GM23248 (cell line): ENCODE results near the gene ERMP1. TPM values are rescaled to one million over a fixed set of nuclear protein-coding genes. Genes with fewer than 3 reads are reported as not detected.

Source experiments
- DNase-seq: peaks from one replicate; pipeline ENCODE4 v3.0.0-alpha.2; 2015
- H2AFZ ChIP-seq: fragments of 200-600 bp; sonication (generic); 2 replicates; pipeline ENCODE4 v1.6.1; 2016; ENCODE audit warnings: antibody characterized with exemption
- H3F3A ChIP-seq: fragments of 200-600 bp; sonication (generic); 2 replicates; pipeline ENCODE4 v1.6.1; 2016; ENCODE audit warnings: mild to moderate bottlenecking, antibody characterized with exemption, mixed run types; ENCODE audit not compliant: insufficient read depth
- H3K27ac ChIP-seq: fragments of 200-600 bp; sonication (generic); 2 replicates; pipeline ENCODE4 v1.5.1; 2016; ENCODE audit warnings: mild to moderate bottlenecking
- H3K27me3 ChIP-seq: fragments of 200-600 bp; sonication (generic); replicated peaks from 2 replicates; pipeline ENCODE4 v1.6.1; 2016; ENCODE audit warnings: mild to moderate bottlenecking; ENCODE audit not compliant: insufficient read depth
- H3K36me3 ChIP-seq: fragments of 200-600 bp; sonication (generic); 2 replicates; pipeline ENCODE4 v1.6.1; 2016; ENCODE audit warnings: low read depth, mild to moderate bottlenecking
- H3K4me1 ChIP-seq: fragments of 200-600 bp; sonication (generic); 2 replicates; pipeline ENCODE4 v1.6.1; 2016; ENCODE audit warnings: mild to moderate bottlenecking; ENCODE audit not compliant: insufficient read depth
- H3K4me2 ChIP-seq: fragments of 200-600 bp; sonication (generic); one replicate; pipeline ENCODE4 v1.6.1; 2016; ENCODE audit warnings: mild to moderate bottlenecking; ENCODE audit not compliant: unreplicated experiment
- H3K4me3 ChIP-seq: fragments of 200-600 bp; sonication (generic); 2 replicates; pipeline ENCODE4 v1.5.1; 2016; ENCODE audit warnings: mild to moderate bottlenecking
- H3K79me2 ChIP-seq: fragments of 200-600 bp; sonication (generic); 2 replicates; pipeline ENCODE4 v1.6.1; 2016; ENCODE audit warnings: mild to moderate bottlenecking; ENCODE audit not compliant: insufficient read depth
- H3K9ac ChIP-seq: fragments of 200-600 bp; sonication (generic); 2 replicates; pipeline ENCODE4 v1.6.1; 2016; ENCODE audit warnings: mild to moderate bottlenecking
- H3K9me2 ChIP-seq: fragments of 200-600 bp; sonication (generic); 2 replicates; pipeline ENCODE4 v1.6.1; 2016; ENCODE audit warnings: mixed run types, mild to moderate bottlenecking, moderate library complexity; ENCODE audit not compliant: insufficient read depth
- H3K9me3 ChIP-seq: fragments of 200-600 bp; sonication (generic); one replicate; pipeline ENCODE4 v1.6.1; 2017; ENCODE audit warnings: low read depth
- H4K20me1 ChIP-seq: fragments of 200-600 bp; sonication (generic); 2 replicates; pipeline ENCODE4 v1.6.0; 2016; ENCODE audit not compliant: insufficient read depth
- EZH2 ChIP-seq: fragments of 200-600 bp; sonication (generic); IDR thresholded peaks from 2 replicates; pipeline ENCODE4 v1.6.1; 2018; ENCODE audit warnings: antibody characterized with exemption, mild to moderate bottlenecking; ENCODE audit not compliant: insufficient read depth, poor library complexity, severe bottlenecking
- EZH2phosphoT487 ChIP-seq: fragments of 200-600 bp; sonication (generic); IDR thresholded peaks from 2 replicates; pipeline ENCODE4 v1.6.1; 2018; ENCODE audit warnings: antibody characterized with exemption, moderate library complexity, mild to moderate bottlenecking, low read depth; ENCODE audit not compliant: insufficient read depth
- WGBS, 2 experiments: methylation state at CpG; one replicate each; pipeline ENCODE4 v1.1.6; 2015 to 2017; ENCODE audit warnings: low lambda C conversion rate in 2 of 2, low coverage in 1 of 2; ENCODE audit errors: missing lambda C conversion rate in 2 of 2; 5-methylcytosine and 5-hydroxymethylcytosine counted together
- in situ Hi-C: fragments of 300-500 bp; cut with MboI; formaldehyde crosslinking; loops from 2 replicates; pipeline ENCODE4 v1.15.0; 2020
- polyA plus RNA-seq: library from polyadenylated mRNA; unstranded; fragments of >200 nt; fragmentation: Nextera tagmentation; extraction: Ambion mirVana; gene quantifications from 2 replicates; pipeline ENCODE4 v1.2.1, GENCODE V29; 2016
- total RNA-seq: library from RNA; depleted of rRNA; stranded (reverse); fragments of >200 nt; shearing (Covaris generic); gene quantifications from 2 replicates; pipeline ENCODE4 v1.2.3, GENCODE V29; 2014

Gene ERMP1
- total and polyA plus RNA-seq, 2 experiments from 2014 or later = 2.6 to 8.4 TPM

GRCh38 chr9:5868235-5868634 is 35.3 kb upstream of the ERMP1 start:
- in situ Hi-C loops = no loop called here
- Histone ChIP-seq H4K20me1 (no peaks in the 10 kb centered on the region), H3K36me3 (no peaks in the 10 kb centered on the region), H3K4me1 (no peaks in the 10 kb centered on the region), H3K27me3 (no peaks in the 10 kb centered on the region), H3K4me3 (no peak overlapping the region), H3K79me2 (no peaks in the 10 kb centered on the region), H3K9me2 (no peaks in the 10 kb centered on the region), H2AFZ (no peak overlapping the region), H3F3A (no peaks in the 10 kb centered on the region), H3K27ac (no peak overlapping the region), H3K9ac (no peak overlapping the region), H3K4me2 (no peak overlapping the region), H3K9me3 (no peaks in the 10 kb centered on the region)
- TF ChIP-seq EZH2phosphoT487 (no peak), EZH2 (no peak)
- whole genome bisulfite sequencing, 2 experiments = 63 to 70% methylated on average over 9 of the region's 9 CpGs
- no peak for DNase-seq

GRCh38 chr9:5866685-5867084 is 33.8 kb upstream of the ERMP1 start:
- Histone ChIP-seq H3K9me2 (no peaks in the 10 kb centered on the region), H3K27me3 (no peaks in the 10 kb centered on the region), H3F3A (no peaks in the 10 kb centered on the region), H3K4me2 (no peak overlapping the region), H3K9me3 (no peaks in the 10 kb centered on the region), H3K36me3 (no peaks in the 10 kb centered on the region), H2AFZ (no peak overlapping the region), H3K27ac (no peak overlapping the region), H3K4me3 (no peak overlapping the region), H4K20me1 (no peaks in the 10 kb centered on the region), H3K79me2 (no peaks in the 10 kb centered on the region), H3K4me1 (no peaks in the 10 kb centered on the region), H3K9ac (no peak overlapping the region)
- DNase-seq = no peak
- 86 to 95% methylated on average over 3 of the region's 3 CpGs for WGBS, 2 experiments
- TF ChIP-seq EZH2 (no peak), EZH2phosphoT487 (no peak)
- in situ Hi-C loops = no loop called here

GRCh38 chr9:5866272-5866671 is 33.4 kb upstream of the ERMP1 start:
- Histone ChIP-seq H3K9me2 (no peaks in the 10 kb centered on the region), H3K4me2 (no peak overlapping the region), H3K27me3 (no peaks in the 10 kb centered on the region), H4K20me1 (no peaks in the 10 kb centered on the region), H3K27ac (no peak overlapping the region), H3F3A (no peaks in the 10 kb centered on the region), H3K9ac (no peak overlapping the region), H2AFZ (no peak overlapping the region), H3K79me2 (no peaks in the 10 kb centered on the region), H3K36me3 (no peaks in the 10 kb centered on the region), H3K4me1 (no peaks in the 10 kb centered on the region), H3K9me3 (no peaks in the 10 kb centered on the region), H3K4me3 (no peak overlapping the region)
- TF ChIP-seq EZH2 = no peak
- no peak for TF ChIP-seq EZH2phosphoT487
- WGBS, 2 experiments = 86 to 92% methylated on average over 2 of the region's 2 CpGs
- DNase-seq = no peak
- in situ Hi-C loops = no loop called here

GRCh38 chr9:5864446-5864845 is 31.5 kb upstream of the ERMP1 start:
- H4K20me1 ChIP-seq = no peaks in the 10 kb centered on the region
- H3K27ac ChIP-seq = no peak overlapping the region
- H2AFZ ChIP-seq = no peak overlapping the region
- no peaks in the 10 kb centered on the region for H3K79me2 ChIP-seq
- 90 to 91% methylated on average over 4 of the region's 4 CpGs for WGBS, 2 experiments
- no peak overlapping the region for H3K9ac ChIP-seq
- H3K4me3 ChIP-seq = no peak overlapping the region
- no peaks in the 10 kb centered on the region for H3K27me3 ChIP-seq
- no peaks in the 10 kb centered on the region for H3K4me1 ChIP-seq
- no peaks in the 10 kb centered on the region for H3K9me3 ChIP-seq
- no peaks in the 10 kb centered on the region for H3K9me2 ChIP-seq
- H3K4me2 ChIP-seq = no peak overlapping the region
- TF ChIP-seq EZH2phosphoT487 (no peak), EZH2 (no peak)
- H3K36me3 ChIP-seq = no peaks in the 10 kb centered on the region
- in situ Hi-C loops = no loop called here
- H3F3A ChIP-seq = no peaks in the 10 kb centered on the region
- DNase-seq = no peak

- H3K9ac ChIP-seq = no peak overlapping the region
- H4K20me1 ChIP-seq = no peaks in the 10 kb centered on the region
- H3K4me2 ChIP-seq = no peak overlapping the region
- 79 to 82% methylated on average over 2 of the region's 2 CpGs for WGBS, 2 experiments
- in situ Hi-C loops = no loop called here
- no peak overlapping the region for H3K27ac ChIP-seq
- no peaks in the 10 kb centered on the region for H3K9me3 ChIP-seq
- no peaks in the 10 kb centered on the region for H3F3A ChIP-seq
- no peaks in the 10 kb centered on the region for H3K36me3 ChIP-seq
- H3K4me3 ChIP-seq = no peak overlapping the region
- no peaks in the 10 kb centered on the region for H3K9me2 ChIP-seq
- no peak for DNase-seq
- TF ChIP-seq EZH2phosphoT487 (no peak), EZH2 (no peak)
- no peaks in the 10 kb centered on the region for H3K79me2 ChIP-seq
- no peaks in the 10 kb centered on the region for H3K4me1 ChIP-seq
- H3K27me3 ChIP-seq = no peaks in the 10 kb centered on the region
- no peak overlapping the region for H2AFZ ChIP-seq
These were observed 30.3 kb upstream of the ERMP1 start for GRCh38 chr9:5863092-5863746.
